ENCODE data around the gene ANKRD9. TPM values are rescaled to one million over a fixed set of nuclear protein-coding genes. Genes with fewer than 3 reads are reported as not detected.

Gene ANKRD9
- total and polyA plus RNA-seq, 9 donors, result 2.2 to 48.1 (median 15.0) TPM

- Histone ChIP-seq H3K27ac (no peak overlapping the region), H3K4me3 (no peak overlapping the region), H3K36me3 (no peaks in the 10 kb centered on the region), H3K27me3 (no peaks in the 10 kb centered on the region), H3K9me3 (no peaks in the 10 kb centered on the region), H3K4me1 (ENCODE audit: insufficient read depth) (peaks cover 11% of the 10 kb centered on the region)
- TF ChIP-seq EP300 (IDR thresholded peaks at IDR 0.05), result no peak
- TF ChIP-seq CTCF (IDR thresholded peaks at IDR 0.05), result no peak
- no peak for TF ChIP-seq POLR2A (IDR thresholded peaks at IDR 0.05)
- no peak for DNase-seq
- intact Hi-C loops (cut with DNase I), result no loop called here
- WGBS, 3 donors, result 74 to 86% (median 78%) methylated on average over 5 of the region's 5 CpGs
These were observed 25.3 kb downstream of the ANKRD9 start for GRCh38 chr14:102484316-102484715.

GRCh38 chr14:102481791-102482238 lies 27.8 kb downstream of the ANKRD9 start:
- H3K4me3 ChIP-seq, result no peak overlapping the region
- DNase-seq, result no peak
- peaks cover 10% of the 10 kb centered on the region for H3K4me1 ChIP-seq (ENCODE audit: insufficient read depth)
- intact Hi-C loops (cut with DNase I), result no loop called here
- 93 to 94% (median 94%) methylated on average over 8 of the region's 8 CpGs for WGBS, 3 donors
- no peaks in the 10 kb centered on the region for H3K36me3 ChIP-seq
- no peaks in the 10 kb centered on the region for H3K27me3 ChIP-seq
- no peak overlapping the region for H3K27ac ChIP-seq
- TF ChIP-seq EP300 (IDR thresholded peaks at IDR 0.05) (no peak), POLR2A (IDR thresholded peaks at IDR 0.05) (no peak), CTCF (IDR thresholded peaks at IDR 0.05) (no peak)
- H3K9me3 ChIP-seq, result no peaks in the 10 kb centered on the region

GRCh38 chr14:102481371-102481770 lies 28.2 kb downstream of the ANKRD9 start:
- H3K4me1 ChIP-seq (ENCODE audit: insufficient read depth), result peaks cover 7% of the 10 kb centered on the region
- no peaks in the 10 kb centered on the region for H3K27me3 ChIP-seq
- no peak overlapping the region for H3K27ac ChIP-seq
- intact Hi-C loops (cut with DNase I), result no loop called here
- no peak for DNase-seq
- TF ChIP-seq EP300 (IDR thresholded peaks at IDR 0.05) (no peak), CTCF (IDR thresholded peaks at IDR 0.05) (no peak), POLR2A (IDR thresholded peaks at IDR 0.05) (no peak)
- 95 to 100% (median 99%) methylated on average over 4 of the region's 4 CpGs for WGBS, 3 donors
- H3K4me3 ChIP-seq, result no peak overlapping the region
- no peaks in the 10 kb centered on the region for H3K9me3 ChIP-seq
- no peaks in the 10 kb centered on the region for H3K36me3 ChIP-seq

- H3K4me3 ChIP-seq, result no peak overlapping the region
- peaks cover 9% of the 10 kb centered on the region for H3K4me1 ChIP-seq (ENCODE audit: insufficient read depth)
- H3K9me3 ChIP-seq, result no peaks in the 10 kb centered on the region
- 13 to 44% (median 20%) methylated on average over 7 of the region's 7 CpGs for WGBS, 3 donors
- H3K27me3 ChIP-seq, result no peaks in the 10 kb centered on the region
- peak overlapping the region in 1 of 2 donors; percentile 63 for H3K27ac ChIP-seq
- H3K36me3 ChIP-seq, result no peaks in the 10 kb centered on the region
- TF ChIP-seq CTCF (IDR thresholded peaks at IDR 0.05), result no peak
- TF ChIP-seq EP300 (IDR thresholded peaks at IDR 0.05), result no peak
- no peak for TF ChIP-seq POLR2A (IDR thresholded peaks at IDR 0.05)
- DNase-seq, result peak; percentile 60 to 82 (median 74)
- intact Hi-C loops (cut with DNase I), result no loop called here
These were observed 29.8 kb downstream of the ANKRD9 start for GRCh38 chr14:102479777-102480176.

All from ovary (tissue), 9 donors.